Right hindlimb (tissue), 1 donor: Measurements from ENCODE around the gene KIF2C.
"Not testable (repeated sequence)": the region's sequence is repeated elsewhere in the genome, so short reads cannot be mapped to it uniquely, and the experiment has no call there.

Experiments
- DNase-seq: peaks from one replicate; pipeline ENCODE4 v3.0.0-alpha.2; 2018

The KIF2C gene

DNA sequence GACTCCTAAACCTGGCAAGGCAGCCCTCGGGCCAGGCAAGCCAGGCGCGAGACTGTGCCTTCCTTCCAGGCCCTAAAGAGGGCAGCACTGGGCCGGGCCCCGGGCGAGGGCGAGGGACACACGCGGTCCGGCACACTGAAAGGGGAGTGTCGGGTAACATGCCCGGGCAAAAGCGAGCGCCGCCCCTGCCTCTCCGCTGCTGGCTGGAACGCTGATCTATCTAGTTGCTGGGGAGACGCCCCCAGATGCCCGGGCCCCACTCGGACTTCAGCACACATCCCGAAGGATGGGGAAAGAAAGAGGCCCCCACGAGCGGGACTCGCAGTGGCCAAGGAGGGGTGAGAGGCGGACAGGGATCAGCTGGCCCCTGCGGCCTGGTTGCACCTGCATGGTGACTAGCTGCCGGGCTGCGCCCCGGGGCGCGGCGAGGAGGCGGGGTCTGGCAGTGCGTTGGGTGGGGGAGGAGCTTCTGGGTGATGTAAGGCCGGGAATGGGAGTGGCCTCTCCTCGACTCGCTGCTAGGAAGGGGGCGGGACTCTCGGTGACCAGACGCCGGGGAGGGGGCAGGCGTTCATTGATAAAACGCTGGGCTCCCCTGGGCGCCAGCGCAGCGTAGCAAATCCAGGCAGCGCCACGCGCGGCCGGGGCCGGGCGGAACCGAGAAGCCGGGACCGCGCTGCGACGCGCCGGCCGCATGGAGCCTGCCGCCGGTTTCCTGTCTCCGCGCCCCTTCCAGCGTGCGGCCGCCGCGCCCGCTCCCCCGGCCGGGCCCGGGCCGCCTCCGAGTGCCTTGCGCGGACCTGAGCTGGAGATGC is 60.3 kb downstream of the KIF2C start, which contains the start of gene PLK3:
Gene PLK3 (plus strand): TSS at position 608 of the 815 bp plus-strand sequence. CDS start 87 bp downstream, at position 695.
- DNase-seq: peak; percentile 98

DNA sequence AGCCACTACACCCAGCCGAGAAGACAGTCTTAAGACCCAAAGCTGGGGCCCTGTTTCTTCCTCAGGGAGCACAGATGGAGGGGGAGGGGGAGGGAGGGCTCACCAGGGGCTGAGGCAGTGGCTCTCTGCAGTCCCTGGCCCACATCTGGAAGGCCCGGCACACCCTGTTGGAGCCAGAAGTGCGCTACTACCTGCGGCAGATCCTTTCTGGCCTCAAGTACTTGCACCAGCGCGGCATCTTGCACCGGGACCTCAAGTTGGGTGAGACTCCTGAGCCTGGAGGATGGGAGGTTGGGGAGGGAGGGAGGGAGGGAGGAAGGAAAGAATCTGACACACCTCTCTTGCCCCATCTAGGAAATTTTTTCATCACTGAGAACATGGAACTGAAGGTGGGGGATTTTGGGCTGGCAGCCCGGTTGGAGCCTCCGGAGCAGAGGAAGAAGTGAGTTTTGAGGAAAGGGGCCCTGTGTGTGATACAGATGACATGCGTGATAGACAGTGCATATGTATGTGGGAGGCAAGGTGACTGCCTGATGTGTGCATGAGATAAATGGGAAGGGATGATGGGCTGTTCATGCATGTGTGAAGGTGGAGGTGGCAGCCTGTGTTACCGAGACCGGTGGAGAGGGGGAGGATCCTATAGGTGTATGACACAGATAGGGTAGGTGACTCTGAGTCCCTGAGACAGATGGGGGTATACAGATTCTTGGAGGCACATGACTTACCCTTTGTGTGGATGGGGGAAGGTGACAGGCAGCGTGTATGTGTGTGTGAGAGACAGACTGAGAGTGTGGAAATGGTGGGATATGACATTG is 62.1 kb downstream of the KIF2C start:
- peak; percentile 26 for DNase-seq

DNA sequence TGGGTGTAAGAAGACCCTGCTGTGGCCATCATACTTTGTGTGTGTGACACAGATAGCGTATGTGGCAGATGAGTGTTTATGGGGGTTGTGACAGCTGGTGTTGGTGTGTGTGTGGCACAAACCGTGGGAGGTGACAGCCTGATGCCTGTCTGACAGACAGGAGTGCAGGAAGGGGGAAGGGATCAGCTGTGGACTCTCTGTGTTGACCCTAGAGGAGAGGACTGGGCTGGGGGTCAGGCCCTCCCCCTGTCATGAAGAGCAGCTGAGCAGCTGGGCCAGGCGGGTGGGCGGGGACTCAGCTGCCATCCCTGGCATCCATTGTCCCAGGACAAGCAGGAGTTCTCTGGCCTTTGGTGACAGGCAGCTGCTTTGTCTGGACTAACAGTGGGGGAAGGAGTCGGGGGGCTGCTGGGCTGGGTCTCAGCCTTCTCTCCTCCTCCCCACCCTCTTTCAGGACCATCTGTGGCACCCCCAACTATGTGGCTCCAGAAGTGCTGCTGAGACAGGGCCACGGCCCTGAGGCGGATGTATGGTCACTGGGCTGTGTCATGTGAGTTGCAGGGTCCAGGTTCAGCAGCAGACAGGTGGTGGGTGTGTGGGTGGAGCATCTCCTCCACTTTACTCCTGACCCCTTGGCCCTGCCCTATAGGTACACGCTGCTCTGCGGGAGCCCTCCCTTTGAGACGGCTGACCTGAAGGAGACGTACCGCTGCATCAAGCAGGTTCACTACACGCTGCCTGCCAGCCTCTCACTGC is 62.8 kb downstream of the KIF2C start:
- peak; percentile 71 for DNase-seq

- DNase-seq: no peak
These were observed 63.4 kb downstream of the KIF2C start for GRCh38 chr1:44803062-44803311.

GRCh38 chr1:44803312-44804095 is 63.9 kb downstream of the KIF2C start:
- no peak for DNase-seq

DNA sequence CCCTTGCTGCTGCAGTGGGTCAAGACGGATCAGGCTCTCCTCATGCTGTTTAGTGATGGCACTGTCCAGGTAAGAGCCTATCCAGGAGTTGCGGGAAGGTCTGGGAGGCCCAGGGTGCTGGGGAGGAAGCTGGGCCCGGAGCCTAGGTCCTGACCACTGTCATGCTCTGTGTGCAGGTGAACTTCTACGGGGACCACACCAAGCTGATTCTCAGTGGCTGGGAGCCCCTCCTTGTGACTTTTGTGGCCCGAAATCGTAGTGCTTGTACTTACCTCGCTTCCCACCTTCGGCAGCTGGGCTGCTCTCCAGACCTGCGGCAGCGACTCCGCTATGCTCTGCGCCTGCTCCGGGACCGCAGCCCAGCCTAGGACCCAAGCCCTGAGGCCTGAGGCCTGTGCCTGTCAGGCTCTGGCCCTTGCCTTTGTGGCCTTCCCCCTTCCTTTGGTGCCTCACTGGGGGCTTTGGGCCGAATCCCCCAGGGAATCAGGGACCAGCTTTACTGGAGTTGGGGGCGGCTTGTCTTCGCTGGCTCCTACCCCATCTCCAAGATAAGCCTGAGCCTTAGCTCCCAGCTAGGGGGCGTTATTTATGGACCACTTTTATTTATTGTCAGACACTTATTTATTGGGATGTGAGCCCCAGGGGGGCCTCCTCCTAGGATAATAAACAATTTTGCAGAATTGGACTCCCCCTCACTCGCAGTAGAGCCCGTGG is 65.8 kb downstream of the KIF2C start:
- peak; percentile 17 for DNase-seq

- peak; percentile 22 for DNase-seq
These were observed 66.5 kb downstream of the KIF2C start for GRCh38 chr1:44806025-44806703.

DNA sequence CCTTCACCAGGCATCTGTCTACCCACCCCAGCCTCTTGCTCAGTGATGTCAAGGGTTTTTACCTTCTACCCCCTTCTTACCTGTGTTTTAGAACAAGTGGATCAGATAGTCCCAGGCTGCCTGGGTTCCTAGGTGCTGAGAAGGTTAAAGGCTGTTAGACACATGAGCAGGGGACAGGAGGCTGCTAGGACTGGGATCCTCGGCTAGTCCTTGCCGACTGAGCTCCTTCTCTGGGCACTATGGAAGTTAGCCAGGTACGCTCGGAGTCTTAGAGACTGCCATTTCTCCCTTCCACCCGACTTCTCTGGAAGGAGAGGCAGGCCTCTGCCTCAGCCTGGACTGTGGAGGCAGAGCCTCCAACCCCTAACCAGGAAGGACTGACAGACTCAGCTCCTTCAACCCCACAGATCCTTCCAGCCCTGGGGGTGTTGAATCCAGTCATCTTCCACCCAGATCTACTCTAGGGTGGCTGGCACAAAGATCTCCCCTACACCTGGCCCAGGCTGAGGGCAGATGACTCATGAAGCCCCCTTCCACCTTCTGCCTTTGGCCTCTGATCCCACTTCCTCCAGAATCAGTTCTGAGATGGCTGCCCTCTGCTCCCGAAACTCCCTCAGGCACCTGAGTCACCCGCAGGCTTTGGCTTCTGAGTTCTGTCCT is 67.2 kb downstream of the KIF2C start, which contains the start of gene DYNLT4:
Gene DYNLT4 (minus strand): TSS at position 648 of the 660 bp plus-strand sequence. CDS start 683 bp downstream, outside the sequence.
- DNase-seq: no peak

DNA sequence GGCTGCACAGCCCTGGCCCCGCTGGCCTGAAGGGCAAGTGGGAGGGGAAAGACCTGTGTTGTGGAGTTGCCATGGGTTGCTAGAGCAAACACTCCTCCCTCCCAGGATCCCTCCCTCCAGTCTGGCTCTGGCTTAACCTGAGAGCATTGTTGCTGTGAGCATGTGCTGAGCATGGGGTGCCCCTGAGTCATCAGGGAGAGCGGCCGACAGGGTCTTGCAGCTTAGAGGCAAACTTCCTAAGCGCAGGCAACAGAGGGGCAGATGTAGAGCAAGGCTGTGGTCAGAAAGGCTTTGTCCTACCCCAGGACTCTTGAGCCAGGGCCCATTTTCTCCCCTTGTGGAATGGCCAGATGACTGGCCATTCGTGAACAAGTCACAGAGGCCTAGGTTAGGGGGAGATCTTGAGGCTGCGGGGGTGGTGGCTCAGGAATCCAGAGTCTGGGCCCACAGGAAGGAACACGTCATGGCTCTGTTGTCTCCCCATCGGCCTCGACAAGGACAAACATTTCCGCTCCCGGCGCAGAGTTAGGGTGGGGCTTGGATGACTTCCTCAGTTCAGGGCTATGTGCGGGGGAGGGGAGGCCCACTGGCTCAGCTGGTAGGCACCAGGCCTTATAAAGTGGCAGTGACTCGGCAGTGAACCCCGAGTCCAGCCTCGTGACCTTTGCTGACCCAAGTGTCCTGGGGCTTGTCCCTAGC is 67.9 kb downstream of the KIF2C start:
- DNase-seq: peak; percentile 96

DNA sequence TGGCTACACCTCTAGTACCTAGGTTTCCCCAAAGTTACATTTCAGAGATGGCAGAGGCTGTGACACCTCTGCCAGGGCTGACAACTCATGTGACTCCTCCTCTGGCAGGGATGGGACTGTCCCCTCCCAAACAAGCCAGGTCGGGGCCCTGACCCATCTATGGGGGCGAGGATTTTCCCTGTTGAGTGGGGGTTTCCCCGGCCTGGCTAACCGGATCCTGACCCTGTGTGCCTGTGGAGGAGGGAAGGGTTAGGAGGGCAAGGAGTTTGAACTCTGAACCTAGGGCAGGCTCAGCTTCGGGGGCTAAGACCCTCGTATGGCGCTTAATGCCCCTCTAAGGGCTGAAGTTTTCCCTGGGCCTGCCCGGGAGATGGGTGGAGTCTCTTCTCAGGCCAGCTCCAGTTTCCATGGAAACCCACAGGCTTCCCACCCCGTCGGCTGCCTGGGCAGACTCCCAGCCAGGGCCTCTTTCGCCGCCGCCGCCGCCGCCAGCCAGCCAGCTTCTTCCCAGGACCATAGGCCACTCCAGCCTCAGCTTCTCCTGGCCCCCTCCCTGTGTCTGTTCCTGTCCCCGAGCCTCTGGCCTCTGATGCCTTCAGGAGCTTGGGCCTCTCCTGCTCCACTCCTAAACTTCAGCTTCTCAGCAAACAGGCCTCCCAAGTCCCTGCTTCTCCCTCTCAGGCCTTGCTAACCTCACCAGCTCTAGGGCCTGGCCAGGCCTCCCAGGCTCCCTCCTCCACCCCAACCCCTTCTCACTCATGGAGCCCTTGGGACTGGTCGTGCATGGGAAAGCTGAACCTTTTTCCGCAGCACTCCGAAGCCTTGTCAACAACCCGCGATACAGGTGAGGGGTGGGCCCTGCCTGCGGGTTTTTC is 68.7 kb downstream of the KIF2C start, which contains the start of gene BTBD19:
Gene BTBD19 (plus strand): TSS at position 461 of the 875 bp plus-strand sequence. CDS start 298 bp downstream, at position 759.
- DNase-seq: peak; percentile 96

DNA sequence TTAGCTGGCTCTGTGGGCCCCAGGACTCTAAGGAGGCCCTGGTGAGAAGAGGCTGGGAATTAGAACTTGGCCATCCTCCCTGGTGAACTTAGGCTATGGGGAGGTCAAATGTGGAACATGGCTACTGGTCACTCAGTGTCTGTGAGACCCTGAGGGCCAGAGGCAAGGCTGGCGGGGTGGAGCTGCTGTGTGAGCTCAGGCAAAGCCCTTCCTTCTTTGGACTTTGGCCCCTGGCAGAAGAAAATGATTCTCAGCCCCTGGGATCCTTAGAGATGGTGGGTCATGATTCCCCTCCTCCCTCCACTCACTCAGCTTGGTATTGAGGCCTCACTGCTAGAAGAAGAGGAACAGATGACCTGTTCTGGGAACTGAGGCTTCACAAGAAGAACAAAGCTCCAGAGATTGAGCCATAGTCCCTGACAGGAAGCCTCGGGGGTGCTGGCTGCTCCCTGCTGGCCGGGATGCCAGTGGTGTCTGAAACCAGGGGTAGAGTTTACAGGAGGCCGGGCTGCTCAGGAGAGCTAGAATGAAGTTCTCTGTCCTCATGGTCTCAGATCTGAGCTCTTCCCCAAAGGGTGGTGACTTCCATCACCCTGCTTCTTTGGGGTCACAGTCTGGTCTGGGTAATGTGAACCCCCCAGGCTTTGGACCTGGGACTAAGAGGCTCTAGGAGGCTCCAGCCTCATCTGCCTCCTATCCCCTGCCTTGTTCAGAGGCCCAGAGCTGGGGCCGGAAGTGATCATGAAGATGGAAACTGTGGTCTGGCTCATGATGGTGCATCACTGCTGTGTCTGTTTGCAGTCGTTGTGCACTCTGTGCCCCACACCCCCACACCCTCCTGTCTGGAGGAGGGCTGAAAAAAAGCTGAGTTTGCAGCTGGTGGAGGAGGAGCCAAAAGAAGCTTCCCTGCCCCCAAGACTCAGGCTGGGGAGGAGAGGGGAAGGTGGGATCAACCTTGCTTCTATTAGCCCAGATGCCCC is 69.6 kb downstream of the KIF2C start:
- DNase-seq: peak; percentile 70

DNA sequence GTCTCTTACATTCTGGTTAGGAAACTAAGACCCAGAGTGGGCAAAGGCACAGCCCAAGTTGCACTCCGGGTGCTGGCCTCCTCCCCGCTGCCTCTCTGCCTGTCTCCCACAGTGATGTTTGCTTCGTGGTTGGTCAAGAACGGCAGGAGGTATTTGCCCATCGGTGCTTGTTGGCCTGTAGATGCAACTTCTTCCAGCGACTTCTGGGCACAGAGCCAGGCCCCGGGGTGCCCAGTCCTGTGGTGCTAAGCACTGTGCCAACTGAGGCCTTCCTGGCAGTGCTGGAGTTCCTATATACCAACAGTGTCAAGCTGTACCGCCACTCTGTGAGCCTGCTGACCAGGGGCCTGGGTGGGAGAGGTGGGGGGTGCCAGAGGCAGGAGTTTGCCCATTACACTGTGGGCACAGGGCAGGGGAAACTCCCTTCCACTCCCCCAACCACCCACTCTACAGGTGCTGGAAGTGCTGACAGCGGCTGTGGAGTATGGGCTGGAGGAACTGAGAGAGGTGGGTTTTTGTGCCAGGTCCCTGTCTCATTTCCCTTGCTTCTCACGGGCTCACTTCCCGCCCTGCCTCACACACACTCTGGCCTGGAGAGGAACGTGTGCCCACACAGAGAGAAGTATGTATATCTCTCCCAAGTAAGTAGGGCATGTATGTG is 70.6 kb downstream of the KIF2C start:
- DNase-seq: peak; percentile 26

GRCh38 chr1:44810762-44811105 is 71.1 kb downstream of the KIF2C start:
- not testable (repeated sequence) for DNase-seq

- no peak for DNase-seq
These were observed 71.6 kb downstream of the KIF2C start for GRCh38 chr1:44811234-44811633.

DNA sequence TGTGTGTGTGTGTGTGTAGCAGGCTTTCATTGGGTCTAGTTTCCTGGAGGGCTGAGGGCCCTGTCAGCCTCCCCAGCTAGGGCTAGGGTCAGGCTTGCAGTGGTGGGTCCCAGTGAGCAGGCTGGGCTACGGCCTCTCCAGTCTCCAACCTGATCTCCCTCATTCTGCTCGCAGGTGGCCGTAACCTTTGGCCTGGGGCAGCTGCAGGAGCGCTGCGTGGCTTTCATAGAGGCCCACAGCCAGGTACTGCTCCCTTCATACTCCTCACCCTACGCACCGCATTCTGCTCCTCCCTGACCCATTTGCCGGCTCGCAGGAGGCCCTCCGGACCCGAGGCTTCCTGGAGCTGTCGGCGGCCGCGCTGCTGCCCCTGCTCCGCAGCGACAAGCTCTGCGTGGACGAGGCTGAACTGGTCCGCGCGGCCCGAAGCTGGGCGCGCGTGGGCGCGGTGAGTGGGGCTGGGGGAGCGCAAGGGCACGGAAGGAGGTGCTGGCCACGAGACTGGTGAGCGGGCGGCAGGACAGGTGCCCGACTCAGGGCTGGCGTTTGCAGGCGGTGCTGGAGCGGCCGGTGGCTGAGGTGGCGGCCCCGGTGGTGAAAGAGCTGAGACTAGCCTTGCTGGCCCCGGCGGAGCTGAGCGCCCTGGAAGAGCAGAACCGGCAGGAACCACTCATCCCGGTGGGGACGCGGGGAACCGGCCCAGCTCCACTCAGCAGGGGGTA is 73.3 kb downstream of the KIF2C start:
- peak; percentile 32 for DNase-seq

DNA sequence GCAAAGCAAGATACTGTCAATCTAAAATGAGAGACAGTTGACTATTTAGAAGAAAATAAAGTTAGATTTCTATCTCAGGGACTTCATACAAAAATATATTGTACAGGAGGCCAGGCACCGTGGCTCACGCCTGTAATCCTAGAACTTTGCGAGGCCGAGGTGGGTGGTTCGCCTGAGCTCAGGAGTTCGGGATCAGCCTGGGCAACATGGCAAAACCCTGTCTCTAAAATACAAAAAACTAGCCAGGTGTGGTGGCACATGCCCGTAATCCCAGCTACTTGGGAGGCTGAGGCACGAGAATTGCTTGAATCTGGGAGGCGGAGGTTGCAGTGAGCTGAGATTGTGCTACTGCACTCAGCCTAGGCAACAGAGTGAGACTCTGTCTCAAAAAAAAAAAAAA is 76.3 kb downstream of the KIF2C start:
- not testable (repeated sequence) for DNase-seq
